Testis (tissue), 3 donors: Measurements from ENCODE around the gene SLC4A1AP. TPM values are rescaled to one million over a fixed set of nuclear protein-coding genes. Genes with fewer than 3 reads are reported as not detected.

Experiments used
- DNase-seq: peaks from one replicate; pipeline ENCODE4 v3.0.0-alpha.2; 2019
- H3K27ac ChIP-seq, 2 donors: fragments of 200-600 bp; sonication (generic); one replicate each; pipeline ENCODE4 v1.5.1; 2019
- H3K27me3 ChIP-seq: fragments of 200-600 bp; sonication (generic); one replicate; pipeline ENCODE4 v1.5.1; 2019
- H3K36me3 ChIP-seq: fragments of 200-600 bp; sonication (generic); one replicate; pipeline ENCODE4 v1.5.1; 2017; ENCODE audit warnings: low read depth; ENCODE audit errors: missing control alignments
- H3K4me1 ChIP-seq: fragments of 200-600 bp; sonication (generic); one replicate; pipeline ENCODE4 v1.5.1; 2019
- H3K4me3 ChIP-seq, 2 donors: fragments of 200-600 bp; sonication (generic); one replicate each; pipeline ENCODE4 v1.5.1; 2017 to 2019
- H3K9me3 ChIP-seq: fragments of 200-600 bp; sonication (generic); one replicate; pipeline ENCODE4 v1.5.1; 2017
- POLR2A ChIP-seq: fragments of 450-650 bp; IDR thresholded peaks from one replicate; pipeline ENCODE4 v1.6.1; 2017; ENCODE audit warnings: antibody characterized with exemption, mild to moderate bottlenecking, moderate library complexity
- WGBS, 2 donors: methylation state at CpG; one replicate each; pipeline ENCODE4 v1.1.5; 2018; 5-methylcytosine and 5-hydroxymethylcytosine counted together
- intact Hi-C: fragments of 100-400 bp; cut with DNase I; formaldehyde crosslinking; loops from one replicate; pipeline ENCODE4 v1.15.1; 2023; ENCODE audit warnings: low total_unique reads
- polyA plus RNA-seq: library from polyadenylated mRNA; stranded (reverse); fragments of 350-450 nt; fragmentation: Illumina TruSeq; extraction: RNeasy Lipid Tissue Mini Kit (QIAGEN cat#74804); gene quantifications from one replicate; pipeline ENCODE4 v1.2.3, GENCODE V29; 2014; ENCODE audit warnings: low read depth, low replicate concordance; ENCODE audit not compliant: insufficient read depth
- total RNA-seq, 2 donors: library from RNA; depleted of rRNA; stranded (reverse); fragments of >200 nt; gene quantifications; one replicate each; pipeline ENCODE4 v1.2.3, GENCODE V29; 2016
- TF ChIP-seq, protein P1 (sequence below), 3 experiments: fragments of 450-650 bp in 2 of 3; fragments of 200-600 bp in 1 of 3; sonication (generic) in 1 of 3; IDR thresholded peaks; one replicate each; pipeline ENCODE4 v1.5.1; 2016 to 2019; ENCODE audit warnings: antibody characterized with exemption in 3 of 3, mild to moderate bottlenecking in 2 of 3, moderate library complexity in 1 of 3

The SLC4A1AP gene
- total and polyA plus RNA-seq, 3 donors from 2014 or later = 55.3 to 60.5 (median 56.5) TPM

- peaks cover 13% of the 10 kb centered on the region for H3K4me1 ChIP-seq
- TF ChIP-seq, protein P1, sequence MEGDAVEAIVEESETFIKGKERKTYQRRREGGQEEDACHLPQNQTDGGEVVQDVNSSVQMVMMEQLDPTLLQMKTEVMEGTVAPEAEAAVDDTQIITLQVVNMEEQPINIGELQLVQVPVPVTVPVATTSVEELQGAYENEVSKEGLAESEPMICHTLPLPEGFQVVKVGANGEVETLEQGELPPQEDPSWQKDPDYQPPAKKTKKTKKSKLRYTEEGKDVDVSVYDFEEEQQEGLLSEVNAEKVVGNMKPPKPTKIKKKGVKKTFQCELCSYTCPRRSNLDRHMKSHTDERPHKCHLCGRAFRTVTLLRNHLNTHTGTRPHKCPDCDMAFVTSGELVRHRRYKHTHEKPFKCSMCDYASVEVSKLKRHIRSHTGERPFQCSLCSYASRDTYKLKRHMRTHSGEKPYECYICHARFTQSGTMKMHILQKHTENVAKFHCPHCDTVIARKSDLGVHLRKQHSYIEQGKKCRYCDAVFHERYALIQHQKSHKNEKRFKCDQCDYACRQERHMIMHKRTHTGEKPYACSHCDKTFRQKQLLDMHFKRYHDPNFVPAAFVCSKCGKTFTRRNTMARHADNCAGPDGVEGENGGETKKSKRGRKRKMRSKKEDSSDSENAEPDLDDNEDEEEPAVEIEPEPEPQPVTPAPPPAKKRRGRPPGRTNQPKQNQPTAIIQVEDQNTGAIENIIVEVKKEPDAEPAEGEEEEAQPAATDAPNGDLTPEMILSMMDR (IDR thresholded peaks at IDR 0.05) = no peak
- TF ChIP-seq POLR2A = no peak
- 94 to 95% methylated on average over 1 of the region's 1 CpG for WGBS, 2 donors
- H3K27ac ChIP-seq = no peak overlapping the region
- no peaks in the 10 kb centered on the region for H3K27me3 ChIP-seq
- DNase-seq = no peak
- intact Hi-C loops = no loop called here
- H3K9me3 ChIP-seq = no peaks in the 10 kb centered on the region
- H3K4me3 ChIP-seq = no peak overlapping the region
- no peaks in the 10 kb centered on the region for H3K36me3 ChIP-seq
Measured at GRCh38 chr2:27661371-27661770, 2.3 kb upstream of the SLC4A1AP start.

GRCh38 chr2:27664154-27664574 is 475 bp downstream of the SLC4A1AP start:
- Histone ChIP-seq H3K4me3 (peak overlapping the region; percentile 86 to 87), H3K27me3 (no peaks in the 10 kb centered on the region), H3K36me3 (no peaks in the 10 kb centered on the region), H3K9me3 (no peaks in the 10 kb centered on the region), H3K27ac (peak overlapping the region; percentile 80 to 89), H3K4me1 (peaks cover 13% of the 10 kb centered on the region)
- intact Hi-C loops = no loop called here
- DNase-seq = no peak
- TF ChIP-seq, protein P1 (IDR thresholded peaks at IDR 0.05) = no peak
- no peak for TF ChIP-seq POLR2A
- WGBS, 2 donors = 1 to 3% methylated on average over 15 to 21 of the region's 28 CpGs

DNA sequence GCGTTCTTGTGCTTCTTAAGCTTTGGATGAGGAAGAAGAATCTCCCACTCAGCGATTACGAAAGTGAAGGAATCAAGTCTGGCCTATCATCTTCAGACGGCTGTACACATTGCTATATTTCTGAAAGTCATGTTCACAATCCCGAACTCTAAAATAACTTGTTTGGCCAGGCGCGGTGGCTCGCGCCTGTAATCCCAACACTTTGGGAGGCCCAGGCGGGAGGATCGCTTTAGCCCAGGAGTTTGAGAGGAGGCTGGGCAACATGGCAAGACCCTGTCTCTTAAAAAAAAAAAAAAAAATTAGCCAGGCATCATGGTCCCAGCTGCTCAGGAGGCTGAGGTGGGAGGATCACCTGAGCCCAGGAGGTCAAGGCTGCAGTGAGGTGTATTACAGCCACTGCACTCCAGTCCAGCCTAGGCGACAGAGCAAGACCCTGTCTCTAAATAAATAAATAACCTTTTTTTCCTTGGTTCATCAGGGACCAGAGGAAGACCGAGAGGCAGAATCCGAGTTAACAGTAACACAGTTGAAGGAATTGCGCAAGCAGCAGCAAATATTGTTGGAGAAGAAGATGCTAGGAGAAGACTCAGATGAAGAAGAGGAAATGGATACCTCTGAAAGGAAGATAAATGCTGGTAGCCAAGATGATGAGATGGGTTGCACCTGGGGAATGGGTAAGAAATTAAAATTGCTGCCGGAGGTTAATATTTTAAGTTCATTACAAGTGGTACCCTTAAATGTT is 1.1 kb downstream of the SLC4A1AP start:
- Histone ChIP-seq H3K9me3 (no peaks in the 10 kb centered on the region), H3K4me3 (peak overlapping the region; percentile 86 to 87), H3K4me1 (peaks cover 13% of the 10 kb centered on the region), H3K36me3 (no peaks in the 10 kb centered on the region), H3K27me3 (no peaks in the 10 kb centered on the region), H3K27ac (peak overlapping the region in 1 of 2 donors; percentile 80)
- DNase-seq = no peak
- TF ChIP-seq, protein P1 (IDR thresholded peaks at IDR 0.05) = no peak
- no peak for TF ChIP-seq POLR2A
- WGBS, 2 donors = 48 to 65% methylated on average over 16 of the region's 16 CpGs
- intact Hi-C loops = no loop called here

GRCh38 chr2:27667446-27667845 is 3.8 kb downstream of the SLC4A1AP start:
- no peak overlapping the region for H3K27ac ChIP-seq
- intact Hi-C loops = no loop called here
- no peaks in the 10 kb centered on the region for H3K9me3 ChIP-seq
- no peak for TF ChIP-seq POLR2A
- TF ChIP-seq, protein P1 (IDR thresholded peaks at IDR 0.05) = no peak
- DNase-seq = no peak
- no peaks in the 10 kb centered on the region for H3K36me3 ChIP-seq
- H3K4me3 ChIP-seq = no peak overlapping the region
- WGBS, 2 donors = 78 to 92% methylated on average over 1 of the region's 1 CpG
- H3K4me1 ChIP-seq = peaks cover 11% of the 10 kb centered on the region
- no peaks in the 10 kb centered on the region for H3K27me3 ChIP-seq

DNA sequence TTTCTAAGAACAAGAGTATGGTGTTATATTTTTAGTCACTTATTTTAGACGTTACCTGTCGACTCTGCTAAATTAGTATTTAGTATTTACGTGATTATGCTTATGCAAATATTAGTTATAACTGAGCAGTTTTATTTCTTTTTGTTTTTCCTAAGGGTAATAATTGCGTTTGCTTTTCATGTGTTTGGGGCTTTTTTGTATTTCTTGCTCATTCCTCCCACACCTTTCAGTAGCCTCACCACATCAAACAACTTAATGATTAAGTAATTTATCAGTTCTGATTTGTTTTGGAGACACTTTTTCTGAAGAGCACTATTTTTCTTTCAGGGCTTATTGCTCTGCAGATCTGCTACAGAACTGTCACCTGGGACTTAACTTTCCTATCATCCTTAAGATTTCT is 7.5 kb downstream of the SLC4A1AP start:
- Histone ChIP-seq H3K36me3 (no peaks in the 10 kb centered on the region), H3K27ac (no peak overlapping the region), H3K9me3 (no peaks in the 10 kb centered on the region), H3K4me3 (no peak overlapping the region), H3K4me1 (no peaks in the 10 kb centered on the region), H3K27me3 (no peaks in the 10 kb centered on the region)
- DNase-seq = no peak
- intact Hi-C loops = no loop called here
- WGBS, 2 donors = 93 to 97% methylated on average over 4 of the region's 4 CpGs
- TF ChIP-seq, protein P1 (IDR thresholded peaks at IDR 0.05) = no peak
- TF ChIP-seq POLR2A = no peak
